Left lung (tissue), 10 donors: Measurements from ENCODE around the gene C4A. TPM values are rescaled to one million over a fixed set of nuclear protein-coding genes. Genes with fewer than 3 reads are reported as not detected.
A peak's percentile ranks its signal among the peaks of the same experiment; 100 is the strongest.

Experiments used
- ATAC-seq: fragments of 200-7000 bp; cut with Tn5 transposase; one replicate; pipeline ENCODE4 v1.9.1; 2020; ENCODE audit warnings: moderate library complexity
- DNase-seq, 4 donors: peaks; one replicate each; pipeline ENCODE4 v3.0.0-alpha.2; 2013 to 2020
- H3K27ac ChIP-seq, 2 donors: fragments of 200-600 bp; sonication (generic) in 1 of 2; one replicate each; pipeline versions ENCODE4 v1.5.0 to v1.8.0; 2020 to 2021
- H3K27me3 ChIP-seq, 2 donors: fragments of 200-600 bp; sonication (generic) in 1 of 2; one replicate each; pipeline versions ENCODE4 v1.5.0 to v1.8.0; 2020 to 2021
- H3K36me3 ChIP-seq, 2 donors: fragments of 200-600 bp; sonication (generic) in 1 of 2; one replicate each; pipeline versions ENCODE4 v1.5.0 to v1.8.0; 2020 to 2021
- H3K4me1 ChIP-seq, 2 donors: fragments of 200-600 bp; one replicate each; pipeline ENCODE4 v1.8.0; 2021
- H3K4me3 ChIP-seq, 2 donors: fragments of 200-600 bp; sonication (generic) in 1 of 2; one replicate each; pipeline versions ENCODE4 v1.5.0 to v1.8.0; 2020 to 2021; ENCODE audit warnings: mild to moderate bottlenecking in 1 of 2
- H3K9me3 ChIP-seq, 2 donors: fragments of 200-600 bp; sonication (generic) in 1 of 2; one replicate each; pipeline versions ENCODE4 v1.5.0 to v1.8.0; 2020 to 2021
- CTCF ChIP-seq, 2 donors: fragments of 200-600 bp; sonication (generic) in 1 of 2; IDR thresholded peaks; one replicate each; pipeline versions ENCODE4 v1.5.0 to v1.8.0; 2021; ENCODE audit warnings: antibody characterized with exemption in 2 of 2
- intact Hi-C, 2 donors: fragments of 100-400 bp; cut with DNase I; formaldehyde crosslinking; loops; one replicate each; pipeline versions ENCODE4 v1.11.2 to v1.14.2; 2022
- polyA plus RNA-seq, 6 donors: library from polyadenylated mRNA; unstranded; fragments of 120-200 nt; gene quantifications; one replicate each; pipeline ENCODE4 v1.2.1, GENCODE V29; 2013; ENCODE audit not compliant: insufficient read length in 6 of 6
- total RNA-seq, 2 donors: library from RNA; stranded (reverse); fragmentation: NEBNext Ultra II Directional; extraction: Animal tissue kit (Norgen Biotek cat#: 25700); gene quantifications; one replicate each; pipeline ENCODE4 v1.2.1, GENCODE V29; 2021
- donor health status: DM: no; HTN: yes; CAD: no.
- donor health status: DM: no; HTN: no; CAD: no.

Gene C4A
- total and polyA plus RNA-seq, 8 donors: 5.9 to 124 (median 10.3) TPM

- intact Hi-C loops: no loop called here
- Histone ChIP-seq H3K27me3 (peaks cover 0 to 9% of the 10 kb centered on the region in 2 donors), H3K4me1 (peaks cover 0 to 21% of the 10 kb centered on the region in 2 donors), H3K27ac (peak overlapping the region; percentile 27 to 57), H3K4me3 (no peak overlapping the region), H3K36me3 (no peaks in the 10 kb centered on the region), H3K9me3 (no peaks in the 10 kb centered on the region)
- ATAC-seq (no peak), DNase-seq (peak in 2 of 4 donors; percentile 22 to 66)
- no peak for TF ChIP-seq CTCF (IDR thresholded peaks at IDR 0.05)
Measured at GRCh38 chr6:32045811-32046449, 64.1 kb downstream of the C4A start.

GRCh38 chr6:32046450-32047083, 64.7 kb downstream of the C4A start:
- intact Hi-C loops: no loop called here
- no peak for TF ChIP-seq CTCF (IDR thresholded peaks at IDR 0.05)
- Histone ChIP-seq H3K4me3 (no peak overlapping the region), H3K9me3 (no peaks in the 10 kb centered on the region), H3K4me1 (peaks cover 0 to 21% of the 10 kb centered on the region in 2 donors), H3K27ac (peak overlapping the region; percentile 27 to 57), H3K27me3 (peaks cover 0 to 9% of the 10 kb centered on the region in 2 donors), H3K36me3 (no peaks in the 10 kb centered on the region)
- peak in 3 of 4 donors; percentile 35 to 76 (median 69) for DNase-seq
- ATAC-seq: no peak

- H3K27me3 ChIP-seq: peaks cover 0 to 9% of the 10 kb centered on the region in 2 donors
- no peaks in the 10 kb centered on the region for H3K9me3 ChIP-seq
- peak overlapping the region; percentile 27 to 57 for H3K27ac ChIP-seq
- intact Hi-C loops: no loop called here
- no peaks in the 10 kb centered on the region for H3K36me3 ChIP-seq
- ATAC-seq (peak; percentile 44), DNase-seq (peak in 1 of 4 donors; percentile 10)
- no peak for TF ChIP-seq CTCF (IDR thresholded peaks at IDR 0.05)
- H3K4me1 ChIP-seq: peaks cover 0 to 21% of the 10 kb centered on the region in 2 donors
- no peak overlapping the region for H3K4me3 ChIP-seq
Measured at GRCh38 chr6:32047084-32047478, 65.2 kb downstream of the C4A start.

- no peak for ATAC-seq
- peaks cover 0 to 9% of the 10 kb centered on the region in 2 donors for H3K27me3 ChIP-seq
- TF ChIP-seq CTCF (IDR thresholded peaks at IDR 0.05): no peak
- no peak overlapping the region for H3K4me3 ChIP-seq
- intact Hi-C loops: no loop called here
- no peak for DNase-seq
- H3K9me3 ChIP-seq: no peaks in the 10 kb centered on the region
- peak overlapping the region in 1 of 2 donors; percentile 57 for H3K27ac ChIP-seq
- peaks cover 0 to 21% of the 10 kb centered on the region in 2 donors for H3K4me1 ChIP-seq
- H3K36me3 ChIP-seq: peaks cover 0 to 2% of the 10 kb centered on the region in 2 donors
Measured at GRCh38 chr6:32047539-32047854, 65.6 kb downstream of the C4A start.
